HCT116 (cell line): ENCODE results near the gene C3orf22. TPM values are rescaled to one million over a fixed set of nuclear protein-coding genes. Genes with fewer than 3 reads are reported as not detected.

Experiments used
- ATAC-seq: fragments of 200-7000 bp; cut with Tn5 transposase; 2 replicates; pipeline ENCODE4 v1.9.1; 2020; ENCODE audit warnings: mild to moderate bottlenecking, moderate library complexity
- BruUV-seq: library from RNA; stranded (reverse); fragments of 400-500 nt; replicated peaks from 2 replicates; lab custom pipeline; 2021; lab: Mats Ljungman, UMichigan
- CTCF ChIA-PET: fragments of 300-600 bp; sonication (Branson Sonifier 250); formaldehyde crosslinking; loops from one replicate; lab custom pipeline; 2021; ENCODE audit warnings: antibody characterized with exemption; lab: Charles Lee
- POLR2A ChIA-PET: fragments of 300-600, 350-600 bp; sonication (Branson Sonifier 250); formaldehyde crosslinking; loops from one replicate; lab custom pipeline; 2021; ENCODE audit warnings: antibody characterized with exemption; lab: Charles Lee
- RAD21 ChIA-PET, 2 experiments: fragments of 300-600 bp; sonication (Branson Sonifier 250); formaldehyde crosslinking; loops; one replicate each; lab custom pipeline; 2023; ENCODE audit warnings: low total read pairs in 2 of 2; ENCODE audit not compliant: uncharacterized antibody in 2 of 2, unreplicated experiment in 2 of 2, low non-redundant PET in 1 of 2; lab: Charles Lee
- DNase-seq: peaks from one replicate; pipeline ENCODE4 v3.0.0-alpha.2; 2010; ENCODE audit warnings: low read depth, low spot score
- H2AFZ ChIP-seq: fragments of 200-600 bp; shearing (Covaris generic), sonication (generic); 2 replicates; pipeline ENCODE4 v1.6.1; 2017; ENCODE audit warnings: low read depth, mixed run types, mixed read lengths, antibody characterized with exemption, low read length; ENCODE audit not compliant: poor library complexity, severe bottlenecking
- H3K27ac ChIP-seq: 2 replicates; pipeline ENCODE4 v1.5.1; 2012; ENCODE audit warnings: low read depth, low read length
- H3K27me3 ChIP-seq: fragments of 200-600 bp; sonication (generic); 2 replicates; pipeline ENCODE4 v1.6.1; 2016; ENCODE audit warnings: mixed run types, low read length, mixed read lengths; ENCODE audit not compliant: insufficient read depth
- H3K36me3 ChIP-seq, 2 experiments: fragments of 200-500 bp in 1 of 2; fragments of 200-600 bp in 1 of 2; sonication (Bioruptor generic) in 1 of 2; sonication (generic) in 1 of 2; 2 replicates each; pipeline versions ENCODE4 v1.5.1 to v1.6.1; 2014 to 2016; ENCODE audit warnings: low read length in 2 of 2, inconsistent platforms in 1 of 2, mixed read lengths in 1 of 2, mixed run types in 1 of 2; ENCODE audit not compliant: insufficient read depth in 2 of 2, control insufficient read depth in 1 of 2
- H3K4me1 ChIP-seq, 2 experiments: fragments of 200-600 bp in 1 of 2; sonication (generic) in 1 of 2; 2 replicates each; pipeline versions ENCODE4 v1.5.1 to v1.6.1; 2012 to 2017; ENCODE audit warnings: low read length in 2 of 2, inconsistent platforms in 1 of 2, mild to moderate bottlenecking in 1 of 2, mixed read lengths in 1 of 2, mixed run types in 1 of 2, moderate library complexity in 1 of 2; ENCODE audit not compliant: insufficient read depth in 2 of 2, control insufficient read depth in 1 of 2
- H3K4me2 ChIP-seq: fragments of 200-600 bp; sonication (generic); 2 replicates; pipeline ENCODE4 v1.6.1; 2017; ENCODE audit warnings: mixed run types, low read length, mixed read lengths
- H3K4me3 ChIP-seq, 2 experiments: fragments of 200-600 bp in 1 of 2; sonication (generic) in 1 of 2; replicated peaks in 1 of 2; 2 replicates each; pipeline ENCODE4 v1.5.1; 2011 to 2016; ENCODE audit warnings: low read length in 2 of 2, control low read depth in 1 of 2, low read depth in 1 of 2, mild to moderate bottlenecking in 1 of 2, mixed read lengths in 1 of 2, mixed run types in 1 of 2
- H3K79me2 ChIP-seq: fragments of 200-600 bp; sonication (generic); 2 replicates; pipeline ENCODE4 v1.6.1; 2017; ENCODE audit warnings: mild to moderate bottlenecking, mixed run types, low read length, moderate library complexity, mixed read lengths; ENCODE audit not compliant: insufficient read depth
- H3K9ac ChIP-seq: fragments of 200-600 bp; sonication (generic); 2 replicates; pipeline ENCODE4 v1.6.1; 2016; ENCODE audit warnings: low read length, mixed read lengths
- H3K9me2 ChIP-seq: fragments of 200-600 bp; sonication (generic), shearing (Covaris generic); 2 replicates; pipeline ENCODE4 v1.6.1; 2017; ENCODE audit warnings: mixed run types, mild to moderate bottlenecking, moderate library complexity; ENCODE audit not compliant: insufficient read depth
- H3K9me3 ChIP-seq, 2 experiments: fragments of 200-500 bp in 1 of 2; fragments of 200-600 bp in 1 of 2; sonication (Bioruptor generic) in 1 of 2; sonication (generic) in 1 of 2; 2 replicates each; pipeline ENCODE4 v1.6.1; 2014 to 2017; ENCODE audit warnings: low read length in 2 of 2, mixed read lengths in 2 of 2, inconsistent platforms in 1 of 2, low read depth in 1 of 2, mild to moderate bottlenecking in 1 of 2, mixed run types in 1 of 2, moderate library complexity in 1 of 2; ENCODE audit not compliant: control insufficient read depth in 1 of 2, insufficient read depth in 1 of 2
- H4K20me1 ChIP-seq: fragments of 200-600 bp; sonication (generic), shearing (Covaris generic); 2 replicates; pipeline ENCODE4 v1.6.1; 2017; ENCODE audit warnings: mixed run types, mild to moderate bottlenecking, moderate library complexity; ENCODE audit not compliant: insufficient read depth
- ATF3 ChIP-seq: IDR thresholded peaks from 2 replicates; pipeline ENCODE4 v1.6.1; 2012
- EZH2 ChIP-seq: fragments of 200-600 bp; sonication (generic); IDR thresholded peaks from 2 replicates; pipeline ENCODE4 v1.6.1; 2017; ENCODE audit warnings: antibody characterized with exemption, mixed run types
- MAX ChIP-seq: IDR thresholded peaks from 2 replicates; pipeline ENCODE4 v1.6.1; 2012
- POLR2A ChIP-seq: IDR thresholded peaks from 2 replicates; pipeline ENCODE4 v1.7.0; 2011; ENCODE audit warnings: borderline replicate concordance; ENCODE audit not compliant: insufficient read depth, insufficient read length; ENCODE audit errors: extremely low read depth
- SP1 ChIP-seq: IDR thresholded peaks from 2 replicates; pipeline ENCODE4 v1.6.1; 2012; ENCODE audit warnings: low read depth
- SRF ChIP-seq: IDR thresholded peaks from 2 replicates; pipeline ENCODE4 v1.6.1; 2012; ENCODE audit warnings: low read depth
- TCF7L2 ChIP-seq: IDR thresholded peaks from 2 replicates; pipeline ENCODE4 v1.7.0; 2011; ENCODE audit warnings: borderline replicate concordance, inconsistent platforms; ENCODE audit not compliant: insufficient read depth, insufficient read length; ENCODE audit errors: extremely low read depth
- YY1 ChIP-seq: IDR thresholded peaks from 2 replicates; pipeline ENCODE4 v1.6.1; 2011; ENCODE audit warnings: low read length, low read depth, moderate library complexity, mild to moderate bottlenecking; ENCODE audit not compliant: insufficient replicate concordance; ENCODE audit errors: extremely low read depth
- ZBTB33 ChIP-seq: IDR thresholded peaks from 2 replicates; pipeline ENCODE4 v1.6.1; 2011; ENCODE audit warnings: mild to moderate bottlenecking, low read length, moderate library complexity; ENCODE audit not compliant: insufficient replicate concordance; ENCODE audit errors: extremely low read depth
- ZFX ChIP-seq: fragments of 450-650 bp; IDR thresholded peaks from 2 replicates; pipeline ENCODE4 v1.6.1; 2017
- ZNF274 ChIP-seq: fragments of 200-500 bp; sonication (Bioruptor generic); IDR thresholded peaks from 2 replicates; pipeline ENCODE4 v1.6.1; 2014; ENCODE audit warnings: mild to moderate bottlenecking, low read depth, low read length, inconsistent platforms
- intact Hi-C: fragments of 100-400 bp; cut with micrococcal nuclease; formaldehyde crosslinking; loops from 2 replicates; pipeline ENCODE4 v1.10.0; 2022
- total RNA-seq: library from RNA; stranded (reverse); gene quantifications from one replicate; pipeline ENCODE4 v1.2.1, GENCODE V29; 2021; ENCODE audit not compliant: unreplicated experiment

Gene C3orf22
- total RNA-seq, 1 experiment from 2014 or later: not detected

DNA sequence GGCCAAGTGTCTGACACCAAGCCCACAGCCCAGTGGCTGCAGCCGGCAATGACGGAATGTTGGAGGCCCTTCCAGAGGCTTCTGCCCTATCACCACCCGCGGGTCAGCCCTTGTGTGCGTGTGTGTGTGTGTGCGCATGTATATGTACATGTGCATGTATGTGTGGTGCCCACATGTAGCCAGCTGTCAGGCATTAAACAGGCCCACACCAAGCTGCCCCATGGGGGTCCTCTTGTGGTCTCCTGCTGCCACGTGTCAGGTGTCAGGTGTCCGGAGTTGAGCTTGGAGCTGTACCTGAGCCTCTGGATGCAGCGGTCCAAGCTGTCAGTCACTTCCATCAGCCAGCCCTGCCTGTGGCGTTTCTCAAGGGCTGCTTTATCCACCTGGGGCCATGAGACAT lies 55.0 kb downstream of the C3orf22 start:
- no peaks in the 10 kb centered on the region for H3K36me3 ChIP-seq
- peaks cover 7% of the 10 kb centered on the region; the same call in 1 of the 2 replicates for H3K27me3 ChIP-seq
- H3K9me2 ChIP-seq: no peaks in the 10 kb centered on the region
- intact Hi-C loops: no loop called here
- H4K20me1 ChIP-seq: no peaks in the 10 kb centered on the region
- ChIA-PET RAD21 (no interaction called here), CTCF (no interaction called here), POLR2A (no interaction called here)
- DNase-seq: no peak
- H3K9me3 ChIP-seq: no peaks in the 10 kb centered on the region
- no peak for TF ChIP-seq YY1
- no peak for TF ChIP-seq ATF3
- no peak for TF ChIP-seq EZH2
- no peak for TF ChIP-seq POLR2A
- no peak for TF ChIP-seq SRF
- TF ChIP-seq TCF7L2: no peak
- TF ChIP-seq ZBTB33: no peak
- ATAC-seq: no peak
- peaks cover 0 to 8% of the 10 kb centered on the region in 2 experiments; a peak in 2 of 4 replicates for H3K4me1 ChIP-seq
- no peaks in the 10 kb centered on the region for H3K79me2 ChIP-seq
- no peak overlapping the region for H3K4me3 ChIP-seq
- no peak overlapping the region for H3K4me2 ChIP-seq
- no peak overlapping the region for H3K9ac ChIP-seq
- H3K27ac ChIP-seq: no peak overlapping the region
- no TSS peak for BruUV-seq
- H2AFZ ChIP-seq: no peak overlapping the region

DNA sequence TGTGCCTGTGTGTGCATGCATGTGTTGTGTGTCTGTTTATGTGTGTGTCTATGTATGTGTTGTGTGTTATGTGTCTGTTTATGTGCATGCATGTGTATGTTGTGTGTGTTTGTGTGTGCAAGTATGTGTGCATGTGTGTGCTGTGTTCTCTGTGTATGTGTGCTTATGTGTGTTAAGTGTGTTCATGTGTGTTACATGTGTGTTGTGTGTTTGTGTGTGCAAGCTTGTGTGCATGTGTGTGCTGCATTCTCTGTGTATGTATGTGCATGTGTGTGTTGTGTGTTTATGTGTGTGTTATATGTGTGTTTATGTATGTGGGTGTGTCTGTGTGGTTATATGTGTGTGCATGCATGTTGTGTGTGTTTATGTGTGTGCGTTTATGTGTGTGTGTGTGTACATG lies 56.1 kb downstream of the C3orf22 start:
- ATAC-seq: no peak

More for the DNA sequence above, 56.1 kb downstream of the C3orf22 start:
- Histone ChIP-seq H3K79me2 (no peaks in the 10 kb centered on the region), H3K4me1 (no peaks in the 10 kb centered on the region)
- RAD21 ChIA-PET: no interaction called here
- TF ChIP-seq MAX (no peak), ATF3 (no peak), SP1 (no peak), ZFX (no peak), ZNF274 (no peak), POLR2A (no peak)
- TF ChIP-seq, all 23 proteins: peak for 0
- no peak overlapping the region for H3K27ac ChIP-seq
- H3K9me3 ChIP-seq: no peaks in the 10 kb centered on the region
- DNase-seq: no peak
- H4K20me1 ChIP-seq: no peaks in the 10 kb centered on the region
- ChIA-PET CTCF (no interaction called here), POLR2A (no interaction called here)
- H3K27me3 ChIP-seq: peaks cover 7% of the 10 kb centered on the region; the same call in 1 of the 2 replicates
- intact Hi-C loops: no loop called here
- H3K9me2 ChIP-seq: no peaks in the 10 kb centered on the region
- BruUV-seq: no TSS peak
- no peak overlapping the region for H2AFZ ChIP-seq
- H3K9ac ChIP-seq: no peak overlapping the region
- no peak overlapping the region for H3K4me2 ChIP-seq
- H3K36me3 ChIP-seq: no peaks in the 10 kb centered on the region
- H3K4me3 ChIP-seq: no peak overlapping the region
